Keratinocyte (primary cell): ENCODE results near the gene PIP4K2C. TPM values are rescaled to one million over a fixed set of nuclear protein-coding genes. Genes with fewer than 3 reads are reported as not detected.

Source experiments
- DNase-seq: peaks from one replicate; pipeline ENCODE4 v3.0.0-alpha.2; 2011; ENCODE audit warnings: low read depth, missing footprints, low spot score
- FAIRE-seq: peaks from 2 replicates; lab custom pipeline; 2011; peaks lifted over from hg19 to GRCh38; lab: Jason Lieb, UNC
- H2AFZ ChIP-seq: 2 replicates; pipeline ENCODE4 v1.6.0; 2012; ENCODE audit warnings: low read length, control low read depth, inconsistent platforms; ENCODE audit not compliant: control insufficient read depth
- H3K27ac ChIP-seq: 2 replicates; pipeline ENCODE4 v1.5.1; 2011; ENCODE audit warnings: low read length; ENCODE audit not compliant: control insufficient read depth, insufficient read depth
- H3K27me3 ChIP-seq: 3 replicates; pipeline ENCODE4 v1.6.0; 2011; ENCODE audit warnings: low read length; ENCODE audit not compliant: control insufficient read depth, insufficient read depth; ENCODE audit errors: extremely low read depth
- H3K36me3 ChIP-seq, 2 experiments: 2 replicates in 1 of 2; 3 replicates in 1 of 2; pipeline ENCODE4 v1.5.1; 2011; ENCODE audit warnings: low read length in 2 of 2, mild to moderate bottlenecking in 1 of 2; ENCODE audit not compliant: control insufficient read depth in 2 of 2, insufficient read depth in 2 of 2; ENCODE audit errors: extremely low read depth in 1 of 2
- H3K4me1 ChIP-seq: 3 replicates; pipeline ENCODE4 v1.5.1; 2011; ENCODE audit warnings: low read length; ENCODE audit not compliant: control insufficient read depth, insufficient read depth; ENCODE audit errors: extremely low read depth
- H3K4me2 ChIP-seq: 3 replicates; pipeline ENCODE4 v1.6.0; 2011; ENCODE audit warnings: low read depth, low read length; ENCODE audit not compliant: control insufficient read depth, insufficient read depth; ENCODE audit errors: extremely low read depth
- H3K4me3 ChIP-seq, 3 experiments: fragments of 200-600 bp in 1 of 3; sonication (generic) in 1 of 3; 2 replicates in 2 of 3; 3 replicates in 1 of 3; pipeline ENCODE4 v1.5.1; 2011 to 2016; ENCODE audit warnings: low read length in 3 of 3, mild to moderate bottlenecking in 3 of 3, control low read depth in 2 of 3, inconsistent platforms in 1 of 3, low read depth in 1 of 3, mixed read lengths in 1 of 3, mixed run types in 1 of 3, moderate library complexity in 1 of 3; ENCODE audit not compliant: control insufficient read depth in 2 of 3, insufficient read depth in 2 of 3; ENCODE audit errors: extremely low read depth in 1 of 3
- H3K79me2 ChIP-seq: 2 replicates; pipeline ENCODE4 v1.6.0; 2012; ENCODE audit warnings: low read length; ENCODE audit not compliant: control insufficient read depth, insufficient read depth
- H3K9ac ChIP-seq: 3 replicates; pipeline ENCODE4 v1.6.0; 2011; ENCODE audit warnings: low read length; ENCODE audit not compliant: control insufficient read depth, insufficient read depth; ENCODE audit errors: extremely low read depth
- H3K9me1 ChIP-seq: 3 replicates; pipeline ENCODE4 v1.6.0; 2011; ENCODE audit warnings: low read length; ENCODE audit not compliant: control insufficient read depth, insufficient read depth; ENCODE audit errors: extremely low read depth
- H3K9me3 ChIP-seq: 2 replicates; pipeline ENCODE4 v1.5.1; 2012; ENCODE audit warnings: low read depth, low read length; ENCODE audit not compliant: control insufficient read depth
- H4K20me1 ChIP-seq: 3 replicates; pipeline ENCODE4 v1.6.0; 2011; ENCODE audit warnings: low read length; ENCODE audit not compliant: control insufficient read depth, insufficient read depth; ENCODE audit errors: extremely low read depth
- CTCF ChIP-seq, 3 experiments: IDR thresholded peaks in 1 of 3; conservative IDR thresholded peaks in 1 of 3; optimal IDR thresholded peaks in 1 of 3; 2 replicates in 2 of 3; 3 replicates in 1 of 3; pipeline versions ENCODE3 to v1.5.1; 2011; ENCODE audit warnings: low read length in 3 of 3, mild to moderate bottlenecking in 3 of 3, moderate library complexity in 2 of 3, control low read depth in 1 of 3, inconsistent platforms in 1 of 3; ENCODE audit not compliant: insufficient read depth in 2 of 3; ENCODE audit errors: extremely low read depth in 1 of 3
- EZH2 ChIP-seq: IDR thresholded peaks from one replicate; pipeline ENCODE4 v1.6.1; 2012; ENCODE audit warnings: inconsistent platforms, mild to moderate bottlenecking, low read length, moderate library complexity
- dilution Hi-C: fragments of 300-500 bp; cut with MboI; formaldehyde crosslinking; loops from one replicate; pipeline ENCODE4 v1.7.0; 2020; ENCODE audit warnings: low sequenced_read_pairs; ENCODE audit not compliant: extremely low pct_ligation_motif_present
- polyA plus RNA-seq, 5 experiments: library from polyadenylated mRNA; depleted of rRNA in 3 of 5; stranded (reverse) in 3 of 5; stranded (forward) in 1 of 5; unstranded in 1 of 5; fragments of >200 nt; gene quantifications; 1 replicate in 1 of 5; 2 replicates in 3 of 5; 3 replicates in 1 of 5; pipeline versions ENCODE4 v1.2.1 to v1.2.3, GENCODE V29; 2011 to 2012; ENCODE audit warnings: missing spikeins in 2 of 5, low read depth in 1 of 5, low replicate concordance in 1 of 5

PIP4K2C gene
- polyA plus RNA-seq, 1 donor (not counting 4 experiments of a cell fraction or from before 2014, with no cell fraction given): 93.6 TPM

- Histone ChIP-seq H3K9me3 (no peaks in the 10 kb centered on the region), H3K9me1 (peaks cover under 1% of the 10 kb centered on the region), H3K27me3 (peaks cover 26% of the 10 kb centered on the region), H4K20me1 (no peaks in the 10 kb centered on the region), H3K79me2 (peaks cover 9% of the 10 kb centered on the region), H3K4me3 (no peak overlapping the region), H2AFZ (no peak overlapping the region), H3K4me2 (no peak overlapping the region), H3K36me3 (no peaks in the 10 kb centered on the region), H3K4me1 (peaks cover 9% of the 10 kb centered on the region), H3K9ac (no peak overlapping the region), H3K27ac (no peak overlapping the region)
- dilution Hi-C loops: no loop called here
- TF ChIP-seq CTCF (optimal IDR thresholded peaks at IDR 0.05 in 1 of 3, IDR thresholded peaks at IDR 0.05 in 1 of 3, conservative IDR thresholded peaks at IDR 0.05 in 1 of 3; ENCODE audit: extremely low read depth in 1 of 3, insufficient read depth in 2 of 3, low read length in 3 of 3) (no peak), EZH2 (no peak)
- FAIRE-seq (no peak), DNase-seq (no peak)
These were observed 40.1 kb upstream of the PIP4K2C start for GRCh38 chr12:57550641-57551549.

GRCh38 chr12:57551637-57552305 is 39.2 kb upstream of the PIP4K2C start:
- peaks cover under 1% of the 10 kb centered on the region for H3K79me2 ChIP-seq
- no peak overlapping the region for H3K4me3 ChIP-seq
- H3K4me2 ChIP-seq: no peak overlapping the region
- H3K9me1 ChIP-seq: no peaks in the 10 kb centered on the region
- H3K27ac ChIP-seq: no peak overlapping the region
- TF ChIP-seq EZH2: no peak
- no peak for TF ChIP-seq CTCF (optimal IDR thresholded peaks at IDR 0.05 in 1 of 3, IDR thresholded peaks at IDR 0.05 in 1 of 3, conservative IDR thresholded peaks at IDR 0.05 in 1 of 3; ENCODE audit: extremely low read depth in 1 of 3, insufficient read depth in 2 of 3, low read length in 3 of 3)
- H3K9ac ChIP-seq: no peak overlapping the region
- H3K36me3 ChIP-seq: no peaks in the 10 kb centered on the region
- no peaks in the 10 kb centered on the region for H4K20me1 ChIP-seq
- no peak for DNase-seq
- H3K4me1 ChIP-seq: peaks cover 4% of the 10 kb centered on the region
- peaks cover 26% of the 10 kb centered on the region for H3K27me3 ChIP-seq
- no peak for FAIRE-seq
- no peaks in the 10 kb centered on the region for H3K9me3 ChIP-seq
- dilution Hi-C loops: no loop called here
- H2AFZ ChIP-seq: no peak overlapping the region
